Myocyte (in vitro differentiated cells): ENCODE measurements around the gene CKS1B. TPM values are rescaled to one million over a fixed set of nuclear protein-coding genes. Genes with fewer than 3 reads are reported as not detected.
"Not testable (repeated sequence)": the region's sequence is repeated elsewhere in the genome, so short reads cannot be mapped to it uniquely, and the experiment has no call there.

Experiments used
- DNase-seq: peaks from one replicate; pipeline ENCODE4 v3.0.0-alpha.2; 2012; ENCODE audit warnings: low read depth
- total RNA-seq: library from RNA; depleted of rRNA; stranded (reverse); fragments of >200 nt; gene quantifications from 2 replicates; pipeline ENCODE4 v1.2.3, GENCODE V29; 2014

The CKS1B gene
- total RNA-seq, 1 donor from 2014 or later, result 26.6 TPM

- no peak for DNase-seq
Measured at GRCh38 chr1:154983776-154984466, 9.4 kb downstream of the CKS1B start.

DNA sequence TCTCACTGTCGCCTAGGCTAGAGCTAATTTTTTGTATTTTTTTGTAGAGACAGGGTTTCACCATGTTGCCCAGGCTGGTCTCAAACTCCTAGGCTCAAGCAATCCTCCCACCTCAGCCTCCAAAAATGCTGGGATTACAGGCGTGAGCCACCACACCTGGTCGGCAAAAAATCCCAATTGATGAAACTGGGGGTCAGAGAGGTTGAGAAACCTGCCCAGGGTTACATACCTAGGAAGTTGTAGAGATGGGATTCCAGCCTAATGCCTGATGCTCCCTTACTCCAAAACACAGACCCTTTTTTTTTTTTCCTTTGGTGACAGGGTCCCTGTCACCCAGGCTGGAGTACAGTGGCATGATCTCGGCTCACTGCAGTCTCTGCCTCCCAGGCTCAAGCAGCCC lies 12.3 kb downstream of the CKS1B start:
- not testable (repeated sequence) for DNase-seq

DNA sequence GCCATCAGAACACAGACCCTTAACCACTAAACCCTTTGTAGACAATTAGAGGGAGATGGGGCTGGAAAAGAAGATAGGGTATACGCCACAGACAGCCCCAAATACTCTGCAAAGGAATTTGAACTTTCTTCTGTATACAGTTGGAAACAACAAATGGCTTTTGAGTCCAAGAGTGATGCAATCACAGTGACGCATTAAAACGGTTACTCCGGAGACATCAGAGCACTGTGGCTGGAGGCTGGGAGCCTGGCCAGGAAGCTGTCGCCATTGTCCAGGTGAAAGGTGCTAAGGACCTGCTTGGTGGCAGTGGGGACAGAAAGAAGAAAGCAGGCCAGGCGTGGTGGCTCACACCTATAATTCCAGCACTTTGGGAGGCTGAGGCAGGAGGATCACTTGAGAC lies 12.8 kb downstream of the CKS1B start:
- DNase-seq, result no peak

GRCh38 chr1:154988058-154988954 lies 13.8 kb downstream of the CKS1B start:
- no peak for DNase-seq

DNA sequence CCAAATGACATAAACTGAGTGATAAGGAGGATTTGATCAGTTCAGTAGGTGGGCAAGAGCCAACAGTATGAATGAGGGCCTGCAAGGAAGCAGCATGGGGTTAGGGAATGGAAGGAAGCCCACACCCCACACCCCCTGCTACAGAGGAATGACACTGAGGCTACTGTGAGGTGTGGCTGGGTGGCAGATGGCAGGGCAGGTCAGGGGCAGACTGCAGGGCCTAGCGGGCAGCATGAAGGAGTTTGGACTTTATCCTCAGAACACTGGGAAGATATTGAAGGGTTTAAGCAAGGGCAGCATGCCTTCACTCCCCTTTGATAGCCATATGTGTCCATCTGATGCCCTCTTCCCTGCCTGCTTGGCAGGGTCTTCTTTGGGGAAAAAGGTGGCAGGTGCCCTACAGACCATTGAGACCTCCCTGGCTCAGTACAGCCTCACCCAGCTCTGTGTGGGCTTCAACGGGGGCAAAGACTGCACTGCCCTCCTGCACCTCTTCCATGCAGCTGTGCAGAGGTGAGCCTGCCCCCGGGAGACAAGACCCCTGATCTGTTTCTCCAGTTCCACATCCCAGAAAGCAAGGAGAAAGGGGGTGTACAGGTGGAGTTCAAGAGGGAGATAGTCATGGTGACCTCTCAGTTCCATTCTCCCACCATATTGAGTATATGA lies 14.8 kb downstream of the CKS1B start:
- DNase-seq, result no peak

DNA sequence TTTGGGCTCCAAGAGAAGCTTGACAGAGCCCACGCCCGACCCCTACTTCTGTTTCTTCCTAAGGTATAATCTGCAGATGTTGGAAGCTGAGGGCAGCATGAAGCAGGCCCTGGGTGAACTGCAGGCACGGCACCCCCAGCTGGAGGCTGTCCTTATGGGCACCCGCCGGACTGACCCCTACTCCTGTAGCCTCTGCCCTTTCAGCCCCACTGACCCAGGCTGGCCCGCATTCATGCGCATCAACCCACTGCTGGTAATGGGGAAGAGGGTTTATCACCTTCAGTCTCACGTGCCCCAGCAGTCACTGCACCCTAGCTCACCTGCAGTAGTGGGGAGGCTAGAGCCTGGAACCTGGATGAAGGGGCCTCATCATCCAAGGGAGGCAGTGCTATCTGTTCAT lies 15.8 kb downstream of the CKS1B start:
- DNase-seq, result no peak

GRCh38 chr1:154992721-154993571 lies 18.5 kb downstream of the CKS1B start:
- no peak for DNase-seq

- no peak for DNase-seq
Measured at GRCh38 chr1:154993572-154994268, 19.2 kb downstream of the CKS1B start, which contains the start of gene LENEP. Gene LENEP, plus strand, starts transcription at chr1:154993586. Its CDS starts 22 bp downstream, at chr1:154993608.

DNA sequence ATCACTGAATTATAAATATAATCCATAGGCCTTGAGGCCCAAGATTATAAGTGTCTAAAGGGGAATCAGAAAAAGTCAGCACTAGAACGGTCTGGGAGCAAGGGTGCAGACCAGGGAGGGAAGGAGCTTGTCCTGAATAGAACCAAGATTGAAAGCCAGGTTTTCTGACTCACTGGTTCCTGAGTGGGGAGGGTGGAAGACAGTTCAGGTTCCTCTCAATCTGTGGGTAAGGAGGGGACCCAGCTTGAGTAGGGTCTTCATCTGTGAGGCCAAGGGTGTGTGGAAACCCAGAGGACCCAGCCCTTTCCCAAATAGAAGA lies 19.7 kb downstream of the CKS1B start:
- no peak for DNase-seq

GRCh38 chr1:154994591-154994990 lies 20.1 kb downstream of the CKS1B start:
- DNase-seq, result no peak

DNA sequence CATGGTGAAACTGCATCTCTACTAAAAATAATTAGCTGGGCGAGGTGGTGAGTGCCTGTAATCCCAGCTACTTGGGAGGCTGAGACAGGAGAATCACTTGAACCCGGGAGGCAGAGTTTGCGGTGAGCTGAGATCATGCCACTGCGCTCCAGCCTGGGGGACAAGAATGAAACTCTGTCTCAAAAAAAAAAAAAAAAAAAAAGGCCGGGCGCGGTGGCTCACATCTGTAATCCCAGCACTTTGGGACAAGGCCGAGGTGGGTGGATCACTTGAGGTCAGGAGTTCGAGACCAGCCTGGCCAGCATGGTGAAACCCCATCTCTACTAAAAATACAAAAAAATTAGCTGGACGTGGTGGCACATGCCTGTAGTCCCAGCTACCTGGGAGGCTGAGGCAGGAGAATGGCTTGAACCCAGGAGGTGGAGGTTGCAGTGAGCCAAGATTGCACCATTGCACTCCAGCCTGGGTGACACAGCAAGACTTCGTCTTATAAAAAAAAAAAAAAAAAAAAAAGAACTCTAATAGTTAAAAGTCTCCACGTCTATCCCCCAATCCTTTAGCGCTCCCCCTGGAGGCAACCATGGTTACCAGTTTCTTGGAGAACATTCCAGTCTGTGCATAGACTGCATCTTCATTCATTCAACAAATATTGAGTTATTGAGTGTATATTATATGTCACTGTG lies 21.0 kb downstream of the CKS1B start:
- peak; percentile 74 for DNase-seq

- DNase-seq, result no peak
Measured at GRCh38 chr1:154996966-154997701, 22.7 kb downstream of the CKS1B start.

DNA sequence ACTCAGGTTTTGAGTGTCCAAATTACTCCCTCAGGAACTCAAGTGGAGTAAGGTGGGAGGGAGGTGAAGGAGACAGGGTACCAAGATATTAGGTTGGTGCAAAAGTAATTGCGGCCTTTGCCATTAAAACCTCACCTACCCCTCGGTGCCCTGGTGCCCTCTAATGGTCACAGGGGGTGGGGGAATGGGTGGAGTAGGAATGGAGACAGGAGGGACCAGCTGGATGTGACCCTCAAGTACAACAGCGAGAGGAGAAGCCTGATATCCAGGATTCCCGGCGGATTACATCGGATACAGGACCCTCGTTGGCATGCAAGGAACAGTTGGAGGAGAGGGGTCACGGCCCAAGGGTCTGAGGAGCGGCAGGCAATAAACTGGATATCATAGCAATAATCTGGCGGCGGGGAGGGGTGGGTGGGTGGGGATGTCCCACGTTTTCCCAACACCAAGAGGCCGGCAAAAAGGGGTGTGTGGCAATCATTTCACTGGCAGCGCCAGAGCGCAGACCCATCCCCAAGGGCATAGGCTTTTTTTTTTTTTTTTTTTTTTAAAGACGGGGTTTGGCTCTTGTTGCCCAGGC lies 23.8 kb downstream of the CKS1B start:
- no peak for DNase-seq

DNA sequence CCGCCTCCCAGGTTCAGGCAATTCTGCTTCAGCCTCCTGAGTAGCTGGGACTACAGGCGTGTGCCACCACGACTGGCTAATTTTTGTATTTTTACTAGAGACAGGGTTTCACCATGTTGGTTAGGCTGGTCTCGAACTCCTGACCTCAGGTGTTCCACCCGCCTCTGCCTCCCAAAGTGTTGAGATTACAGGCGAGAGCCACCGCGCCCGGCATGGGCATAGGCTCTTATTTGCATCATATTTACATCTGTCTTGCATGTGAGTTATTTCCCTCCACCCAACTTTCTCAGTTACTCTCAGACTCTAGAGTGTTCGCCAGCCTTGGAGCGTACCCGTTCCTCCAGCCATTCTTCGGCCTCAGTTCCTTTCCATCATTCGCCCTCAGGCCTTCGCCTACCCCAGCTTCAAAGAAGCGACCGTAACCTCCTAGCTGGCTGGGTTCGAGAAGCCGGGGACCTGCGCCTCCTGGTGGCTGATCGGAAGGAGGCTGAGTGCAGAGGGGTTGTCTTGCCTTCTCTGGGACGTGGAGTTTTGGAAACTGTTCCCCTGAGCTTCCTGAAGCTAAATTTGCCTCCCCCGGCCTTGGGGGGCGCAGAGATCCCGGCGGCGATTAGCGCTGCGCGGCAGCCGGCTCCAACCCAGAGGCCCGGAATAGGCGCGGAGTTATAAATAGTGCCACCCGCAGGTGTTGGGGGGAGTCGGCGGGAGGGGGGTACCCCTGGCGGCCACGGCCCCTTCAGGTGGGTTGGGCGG lies 24.5 kb downstream of the CKS1B start:
- peak; percentile 71 for DNase-seq

GRCh38 chr1:154999571-155000410 lies 25.3 kb downstream of the CKS1B start:
- DNase-seq, result no peak

- DNase-seq, result no peak
Measured at GRCh38 chr1:155000411-155000725, 25.9 kb downstream of the CKS1B start.

- DNase-seq, result peak; percentile 94
Measured at GRCh38 chr1:155000726-155001424, 26.4 kb downstream of the CKS1B start.
